ENCODE data around the gene VSTM4. TPM values are rescaled to one million over a fixed set of nuclear protein-coding genes. Genes with fewer than 3 reads are reported as not detected.

VSTM4 gene
- total RNA-seq, 1 experiment from 2014 or later, result not detected

DNA sequence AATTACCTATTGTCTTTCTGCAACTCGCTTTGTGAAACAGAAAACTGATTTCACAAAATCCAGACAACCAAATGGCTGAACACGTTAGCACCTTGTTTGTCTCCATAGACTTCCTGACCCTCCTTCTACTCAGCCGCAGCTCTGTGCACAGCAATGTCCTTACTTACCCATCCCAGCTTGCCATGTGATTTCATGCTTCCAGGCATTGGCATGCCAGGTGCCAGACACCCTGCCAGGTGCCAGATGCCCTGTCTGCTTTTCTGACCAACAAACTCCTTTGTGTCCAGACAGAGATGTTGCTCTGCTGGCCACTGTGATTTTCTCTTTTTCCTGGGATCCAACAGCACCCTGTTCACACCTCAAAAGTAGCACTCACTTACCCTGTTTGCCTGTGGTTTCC is 34.6 kb upstream of the VSTM4 start:
- Histone ChIP-seq H3K79me2 (ENCODE audit: low read depth) (no peaks in the 10 kb centered on the region), H3K4me1 (replicated peaks; ENCODE audit: insufficient read depth) (no peaks in the 10 kb centered on the region), H3K36me3 (ENCODE audit: low read depth) (no peaks in the 10 kb centered on the region), H3K27me3 (ENCODE audit: insufficient read depth, low read depth) (peaks cover 29% of the 10 kb centered on the region; the same call in 1 of the 2 replicates), H3K9me2 (ENCODE audit: insufficient read depth) (no peaks in the 10 kb centered on the region), H3K9me3 (ENCODE audit: insufficient read depth, low read depth) (no peaks in the 10 kb centered on the region), H3F3A (ENCODE audit: insufficient read depth, low read depth) (no peaks in the 10 kb centered on the region; the same call in 1 of the 2 replicates), H4K20me1 (ENCODE audit: insufficient read depth) (no peaks in the 10 kb centered on the region), H3K27ac (no peak overlapping the region), H3K4me3 (no peak overlapping the region), H3K4me2 (no peak overlapping the region), H2AFZ (no peak overlapping the region)
- intact Hi-C loops (cut with micrococcal nuclease; ENCODE audit: unreplicated experiment), result no loop called here
- no peak for DNase-seq
- ChIA-PET POLR2A (ENCODE audit: unreplicated experiment) (no interaction called here), CTCF (no interaction called here)
- TF ChIP-seq, protein P1, sequence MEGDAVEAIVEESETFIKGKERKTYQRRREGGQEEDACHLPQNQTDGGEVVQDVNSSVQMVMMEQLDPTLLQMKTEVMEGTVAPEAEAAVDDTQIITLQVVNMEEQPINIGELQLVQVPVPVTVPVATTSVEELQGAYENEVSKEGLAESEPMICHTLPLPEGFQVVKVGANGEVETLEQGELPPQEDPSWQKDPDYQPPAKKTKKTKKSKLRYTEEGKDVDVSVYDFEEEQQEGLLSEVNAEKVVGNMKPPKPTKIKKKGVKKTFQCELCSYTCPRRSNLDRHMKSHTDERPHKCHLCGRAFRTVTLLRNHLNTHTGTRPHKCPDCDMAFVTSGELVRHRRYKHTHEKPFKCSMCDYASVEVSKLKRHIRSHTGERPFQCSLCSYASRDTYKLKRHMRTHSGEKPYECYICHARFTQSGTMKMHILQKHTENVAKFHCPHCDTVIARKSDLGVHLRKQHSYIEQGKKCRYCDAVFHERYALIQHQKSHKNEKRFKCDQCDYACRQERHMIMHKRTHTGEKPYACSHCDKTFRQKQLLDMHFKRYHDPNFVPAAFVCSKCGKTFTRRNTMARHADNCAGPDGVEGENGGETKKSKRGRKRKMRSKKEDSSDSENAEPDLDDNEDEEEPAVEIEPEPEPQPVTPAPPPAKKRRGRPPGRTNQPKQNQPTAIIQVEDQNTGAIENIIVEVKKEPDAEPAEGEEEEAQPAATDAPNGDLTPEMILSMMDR (conservative IDR thresholded peaks at IDR 0.05), result no peak
- no peak for TF ChIP-seq EZH2 (IDR thresholded peaks at IDR 0.05; ENCODE audit: low read depth)
- no TSS peak for BruUV-seq (replicated peaks)

GRCh38 chr10:49144058-49144720 is 28.9 kb upstream of the VSTM4 start:
- Histone ChIP-seq H3K79me2 (ENCODE audit: low read depth) (no peaks in the 10 kb centered on the region), H3K9me3 (ENCODE audit: insufficient read depth, low read depth) (no peaks in the 10 kb centered on the region), H3K27ac (no peak overlapping the region), H3K4me2 (no peak overlapping the region), H3K4me1 (replicated peaks; ENCODE audit: insufficient read depth) (no peaks in the 10 kb centered on the region), H2AFZ (no peak overlapping the region), H4K20me1 (ENCODE audit: insufficient read depth) (no peaks in the 10 kb centered on the region), H3K4me3 (no peak overlapping the region), H3K9me2 (ENCODE audit: insufficient read depth) (no peaks in the 10 kb centered on the region), H3K36me3 (ENCODE audit: low read depth) (no peaks in the 10 kb centered on the region), H3F3A (ENCODE audit: insufficient read depth, low read depth) (no peaks in the 10 kb centered on the region), H3K27me3 (ENCODE audit: insufficient read depth, low read depth) (0 out of 2 replicates have a peak, but pooled peaks cover 5% of the 10 kb centered on the region)
- CTCF ChIA-PET, result no interaction called here
- TF ChIP-seq, protein P1 (conservative IDR thresholded peaks at IDR 0.05), result no peak
- no peak for TF ChIP-seq EZH2 (IDR thresholded peaks at IDR 0.05; ENCODE audit: low read depth)
- no TSS peak for BruUV-seq (replicated peaks)
- intact Hi-C loops (cut with micrococcal nuclease; ENCODE audit: unreplicated experiment), result no loop called here
- POLR2A ChIA-PET (ENCODE audit: unreplicated experiment), result no interaction called here
- no peak for DNase-seq

DNA sequence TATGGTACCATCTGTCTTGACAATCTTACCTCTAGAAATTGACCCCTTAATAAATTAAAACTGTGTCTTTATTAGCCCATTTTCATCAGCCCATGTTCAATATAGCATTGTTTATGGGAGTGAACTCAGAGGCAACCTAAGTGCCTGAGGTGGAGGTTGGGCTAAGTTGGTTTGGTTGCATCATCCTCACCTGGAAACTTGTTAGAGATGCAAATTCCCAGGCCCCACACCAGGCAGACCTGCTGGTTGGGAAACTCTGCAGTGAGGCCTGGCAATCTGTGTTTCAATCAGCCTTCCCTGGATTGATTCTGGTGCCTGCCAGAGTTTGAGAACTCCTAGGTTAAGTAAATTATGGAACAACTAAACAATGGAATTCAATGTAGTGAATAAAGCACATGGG is 27.9 kb upstream of the VSTM4 start:
- Histone ChIP-seq H3K9me2 (ENCODE audit: insufficient read depth) (no peaks in the 10 kb centered on the region), H4K20me1 (ENCODE audit: insufficient read depth) (no peaks in the 10 kb centered on the region), H3K4me1 (replicated peaks; ENCODE audit: insufficient read depth) (no peaks in the 10 kb centered on the region), H3K9me3 (ENCODE audit: insufficient read depth, low read depth) (no peaks in the 10 kb centered on the region), H2AFZ (no peak overlapping the region), H3K79me2 (ENCODE audit: low read depth) (no peaks in the 10 kb centered on the region), H3F3A (ENCODE audit: insufficient read depth, low read depth) (no peaks in the 10 kb centered on the region), H3K27ac (no peak overlapping the region), H3K27me3 (ENCODE audit: insufficient read depth, low read depth) (0 out of 2 replicates have a peak, but pooled peaks cover 5% of the 10 kb centered on the region), H3K4me2 (no peak overlapping the region), H3K36me3 (ENCODE audit: low read depth) (no peaks in the 10 kb centered on the region), H3K4me3 (no peak overlapping the region)
- no peak for TF ChIP-seq EZH2 (IDR thresholded peaks at IDR 0.05; ENCODE audit: low read depth)
- intact Hi-C loops (cut with micrococcal nuclease; ENCODE audit: unreplicated experiment), result no loop called here
- ChIA-PET CTCF (no interaction called here), POLR2A (ENCODE audit: unreplicated experiment) (no interaction called here)
- DNase-seq, result no peak
- BruUV-seq (replicated peaks), result no TSS peak

Measured in PC-9 (cell line).